Activated CD8-positive, alpha-beta memory T cell treated with anti-CD3 and anti-CD28 coated beads, Interleukin-2, amount 50 U/mL, for 1 hour (primary cell): Measurements from ENCODE around the gene FAM135A.

Experiments
- DNase-seq: peaks from one replicate; pipeline ENCODE4 v3.0.0-alpha.2; 2020; ENCODE audit errors: extremely low read depth

Gene FAM135A

DNA sequence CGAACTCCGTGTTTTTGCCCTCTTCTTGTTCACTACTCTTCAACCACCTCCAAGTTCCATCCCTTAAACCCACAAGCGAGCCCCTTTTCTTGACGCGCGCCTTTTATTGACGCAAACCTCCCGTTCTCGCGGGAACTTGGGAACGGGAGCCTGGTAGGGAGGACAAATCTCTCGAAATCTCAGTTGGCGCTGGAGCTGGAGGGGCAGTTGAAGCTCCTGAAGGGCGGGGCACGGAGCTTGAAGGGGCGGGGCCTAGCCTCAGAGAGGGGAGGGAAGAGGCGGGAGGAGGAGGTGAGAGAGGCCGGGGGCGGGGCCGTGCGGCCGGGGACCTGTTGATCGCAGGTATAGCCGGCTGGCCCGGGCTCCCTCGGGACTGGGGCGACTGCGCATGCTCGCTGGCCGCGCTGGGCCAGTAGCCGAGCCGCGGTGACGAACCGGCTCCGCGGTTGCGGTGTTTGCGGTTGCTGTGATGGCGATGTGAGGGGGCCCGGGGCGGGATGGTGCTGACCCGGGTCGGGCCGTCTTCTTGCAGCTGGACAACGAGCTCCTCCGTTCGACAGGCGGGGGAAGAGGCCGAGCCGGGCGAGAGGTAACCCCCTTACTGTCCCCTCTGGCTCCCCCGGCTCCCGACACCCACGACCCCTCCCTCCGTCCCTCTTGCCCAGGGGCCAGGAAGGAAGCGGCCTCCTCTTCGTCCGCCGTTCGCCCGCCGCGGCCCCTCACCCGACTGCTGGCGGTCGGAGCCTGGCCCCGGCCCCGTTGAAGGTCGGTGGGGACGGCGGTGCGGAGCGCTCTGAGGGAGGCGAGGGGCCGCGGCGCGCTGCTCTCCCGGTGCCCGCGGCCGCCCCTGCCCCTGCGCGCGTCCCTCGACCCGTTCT, at the start of gene FAM135A:
Gene FAM135A (plus strand): TSS at position 395 of the 878 bp plus-strand sequence. CDS start 14,835 bp downstream, outside the sequence.
- DNase-seq: peak; percentile 85

DNA sequence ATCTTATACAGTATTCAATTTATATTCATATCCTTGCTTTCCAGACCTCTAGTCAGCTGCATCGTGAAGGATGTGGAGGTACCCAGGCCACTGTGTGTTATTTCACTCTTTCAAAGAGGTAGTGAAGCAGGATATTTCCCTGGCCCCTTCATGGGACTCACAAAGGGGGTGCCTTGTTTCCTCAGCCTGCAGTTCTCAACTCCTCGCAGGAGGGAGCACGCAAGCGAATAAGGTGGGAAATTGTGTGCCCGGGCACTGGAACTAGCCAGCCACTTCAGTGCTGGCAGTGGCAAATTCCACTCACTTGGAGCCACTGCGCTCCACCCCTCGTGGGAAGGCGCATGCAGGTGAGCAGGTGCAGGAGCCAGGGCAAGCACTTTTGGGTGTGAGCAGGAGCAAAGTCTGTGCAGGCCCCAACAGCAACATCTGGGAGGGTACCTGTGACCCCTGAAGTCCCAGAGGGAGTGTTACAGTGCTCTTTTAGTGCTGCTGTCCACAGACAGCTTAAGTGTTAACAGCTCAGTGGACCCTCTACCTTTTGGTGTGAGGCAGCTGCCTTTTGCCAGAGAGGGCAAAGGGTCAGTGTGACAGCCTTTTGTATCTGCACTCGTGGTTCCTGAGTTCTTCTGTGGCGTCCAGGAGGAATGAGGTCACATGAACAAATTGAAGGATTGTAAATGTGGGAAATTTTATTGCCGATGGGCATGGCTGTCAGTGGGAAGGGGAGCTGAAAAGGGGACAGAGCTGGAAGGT, 49.4 kb upstream of the FAM135A start:
- no peak for DNase-seq

DNA sequence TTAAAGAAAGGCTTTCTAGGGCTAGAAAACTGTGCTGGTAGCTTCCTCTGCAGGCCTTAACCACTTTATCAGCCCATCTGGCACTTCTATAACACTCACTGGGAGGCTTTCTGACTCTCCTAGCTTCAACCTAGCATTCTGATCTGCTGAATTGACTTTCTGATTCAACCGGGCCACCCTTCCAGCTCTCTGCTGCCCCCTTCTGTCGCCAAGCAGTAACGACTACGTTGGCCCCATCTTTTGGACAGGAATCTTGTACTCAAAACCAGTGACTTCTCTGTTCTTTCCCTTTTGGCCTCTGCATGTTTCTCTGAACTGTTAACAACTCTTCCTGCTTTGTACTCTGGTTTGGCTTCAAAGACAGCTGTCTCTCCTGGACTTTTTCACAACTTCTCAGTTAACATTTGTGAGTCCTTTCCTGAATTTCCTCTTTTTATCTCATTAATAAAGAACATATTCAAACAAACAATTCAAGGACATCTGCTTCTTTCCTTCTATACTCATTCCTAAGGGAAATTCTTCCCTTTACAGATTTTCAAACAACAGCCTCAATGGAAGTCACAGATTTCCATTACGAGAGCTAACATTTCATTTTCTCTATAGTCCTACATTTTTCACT, 43.9 kb upstream of the FAM135A start:
- no peak for DNase-seq

DNA sequence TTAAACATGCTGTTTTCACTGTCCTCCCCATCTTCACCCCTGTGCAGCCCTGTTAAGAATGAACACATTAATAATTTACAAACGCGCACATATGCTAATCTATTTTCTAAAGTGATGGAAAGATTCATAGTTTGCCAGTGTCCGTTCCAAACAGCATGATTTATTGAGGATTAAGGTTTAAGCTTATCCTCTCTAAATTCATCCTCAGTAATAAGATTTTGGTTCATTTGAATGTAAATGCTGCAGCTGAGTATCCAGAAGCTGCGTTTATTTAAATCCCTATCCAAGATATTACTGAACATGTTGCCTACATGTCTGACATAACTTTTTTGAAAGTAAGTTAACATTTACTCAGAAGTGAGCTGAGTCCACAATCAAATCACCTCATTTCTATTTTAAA, 42.8 kb upstream of the FAM135A start:
- DNase-seq: no peak

DNA sequence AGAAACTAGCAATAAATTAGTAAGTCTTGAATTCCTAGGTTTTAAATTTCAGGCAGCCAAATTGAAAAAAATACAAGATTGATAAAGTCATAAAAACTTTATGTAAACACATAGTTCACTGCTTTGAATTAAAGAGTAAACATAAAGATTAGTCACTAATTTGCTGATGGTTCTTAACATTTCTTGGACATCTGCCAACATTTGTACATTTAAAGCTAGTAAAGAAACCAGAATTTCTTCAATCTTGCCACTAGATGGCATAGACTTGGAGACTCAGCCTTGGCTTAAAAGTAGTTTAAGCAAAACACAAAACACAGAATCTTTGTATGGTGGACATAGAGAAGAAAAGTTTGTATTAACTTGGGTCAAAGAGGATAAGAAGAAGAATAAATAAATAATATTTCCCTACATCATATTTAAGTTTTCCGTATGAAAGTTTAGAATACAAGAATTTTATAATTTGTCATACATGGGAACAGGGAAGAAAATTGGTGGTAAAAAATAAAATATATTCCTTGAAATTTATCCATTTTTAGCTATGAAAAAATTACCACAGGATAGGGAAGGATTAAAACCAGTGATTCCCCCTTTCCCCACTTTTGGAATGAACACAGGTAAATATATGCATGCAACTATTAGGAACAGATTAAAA, 41.7 kb upstream of the FAM135A start:
- DNase-seq: no peak

DNA sequence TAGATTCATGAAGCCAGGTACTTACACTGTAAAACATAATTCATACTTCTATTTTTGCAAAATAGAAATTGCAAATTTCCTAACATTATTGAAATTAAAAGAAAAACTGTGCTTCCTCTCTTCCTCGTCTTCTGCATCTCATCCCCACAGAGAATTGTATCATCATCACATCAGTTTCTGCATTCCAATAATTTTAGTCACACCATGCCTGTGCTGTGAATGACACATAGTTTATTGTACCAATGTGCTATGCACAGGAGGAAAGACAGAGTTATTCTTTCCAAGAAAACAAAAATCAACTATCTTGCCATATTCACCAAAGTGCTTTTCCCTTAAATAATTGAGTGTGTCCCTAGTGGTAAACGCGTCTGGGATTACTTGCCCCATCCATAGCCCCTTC, 38.1 kb upstream of the FAM135A start:
- no peak for DNase-seq

DNA sequence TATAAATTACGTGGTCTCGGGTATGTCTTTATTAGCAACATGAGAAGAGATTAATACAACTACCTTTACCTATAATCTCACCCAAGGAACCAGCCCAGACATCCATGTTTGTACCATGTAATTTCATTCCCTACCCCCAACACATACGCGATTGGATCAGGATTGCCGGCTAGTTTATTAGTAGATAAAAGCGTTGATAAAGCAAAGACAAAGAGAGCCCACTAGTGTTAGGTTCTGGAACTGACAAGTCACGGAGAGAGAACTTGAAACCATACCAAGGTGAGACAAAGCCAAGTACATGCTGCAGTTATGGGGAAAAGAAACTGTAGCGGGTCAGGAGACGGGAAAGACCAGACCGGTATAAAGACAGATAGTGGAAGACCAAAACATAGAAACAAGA, 37.4 kb upstream of the FAM135A start:
- DNase-seq: no peak

DNA sequence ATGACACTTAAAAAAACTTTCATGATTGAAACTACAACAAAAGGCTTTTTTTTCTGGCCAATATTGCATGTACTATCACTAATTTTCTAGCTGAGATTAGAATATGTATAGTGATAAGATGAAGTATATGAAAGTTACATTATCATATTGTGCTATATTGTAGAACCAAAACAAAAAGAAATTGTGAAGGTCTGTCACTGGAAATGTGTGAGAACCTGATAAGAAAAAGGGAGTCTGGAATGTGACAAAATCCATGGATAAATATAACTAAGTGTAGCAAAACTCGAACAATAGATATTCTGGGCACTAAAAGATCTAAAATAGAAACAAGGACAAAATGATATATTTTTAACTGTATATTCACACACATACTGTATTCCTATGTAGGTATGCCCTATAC, 36.7 kb upstream of the FAM135A start:
- DNase-seq: no peak

DNA sequence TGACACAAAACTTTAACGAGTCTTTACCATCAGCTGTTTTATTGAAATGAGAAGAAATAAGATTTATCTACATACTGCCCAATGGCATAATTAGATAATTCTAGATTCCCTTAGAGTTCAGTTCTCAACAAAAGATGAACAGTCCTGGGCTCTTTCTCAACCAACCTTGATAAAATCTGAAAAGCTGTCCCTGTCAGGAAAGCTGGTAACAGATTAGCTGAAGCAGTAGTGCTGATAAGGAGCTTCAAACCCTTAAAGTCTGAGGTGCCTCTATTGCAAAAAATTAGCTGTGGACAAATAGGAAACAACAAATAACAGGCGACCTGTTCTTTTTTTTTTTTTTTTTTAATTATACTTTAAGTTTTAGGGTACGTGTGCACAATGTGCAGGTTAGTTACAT, 35.9 kb upstream of the FAM135A start:
- DNase-seq: no peak

DNA sequence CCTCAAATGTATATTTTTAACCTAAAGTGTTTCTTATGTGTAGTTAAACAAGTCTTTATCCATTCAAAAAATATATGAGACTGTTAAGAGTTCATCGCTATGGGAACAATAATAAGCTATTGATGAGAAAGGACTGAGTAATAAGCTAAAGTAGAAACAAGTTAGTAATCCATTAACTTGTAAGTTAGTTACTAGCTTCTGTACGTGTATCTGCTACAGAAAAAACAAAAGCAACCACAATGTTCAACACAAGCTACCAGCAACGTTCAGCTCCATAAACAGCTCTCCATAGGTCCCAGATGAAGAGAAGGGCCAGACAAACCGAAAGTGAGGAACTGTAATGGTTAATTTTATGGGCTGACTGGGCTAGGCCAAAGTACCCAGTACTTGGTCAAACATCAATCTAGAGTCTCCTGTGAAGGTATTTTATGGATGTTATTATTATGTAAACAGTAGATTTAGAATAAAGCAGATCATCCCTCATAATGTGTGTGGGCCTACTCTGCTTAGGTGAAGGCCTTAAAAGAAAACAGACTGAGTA, 33.8 kb upstream of the FAM135A start:
- no peak for DNase-seq

DNA sequence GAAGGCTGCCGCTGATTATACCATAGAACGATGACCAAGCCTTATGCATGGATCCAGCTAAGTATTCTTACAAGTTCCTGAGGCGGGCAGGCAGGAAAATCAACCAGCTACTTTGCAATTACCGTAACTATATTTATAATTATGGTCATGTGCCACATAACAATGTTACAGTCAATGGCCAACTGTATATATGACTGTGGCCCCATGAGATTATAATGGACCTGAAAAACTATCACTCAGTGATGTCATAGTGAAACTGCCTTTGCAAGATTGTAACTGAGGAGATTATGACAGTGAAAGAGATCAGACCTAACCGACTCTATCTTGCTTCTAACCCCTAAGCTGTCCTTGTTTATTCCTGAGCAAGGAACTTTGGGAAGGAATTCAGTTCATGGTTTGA, 33.1 kb upstream of the FAM135A start:
- no peak for DNase-seq

DNA sequence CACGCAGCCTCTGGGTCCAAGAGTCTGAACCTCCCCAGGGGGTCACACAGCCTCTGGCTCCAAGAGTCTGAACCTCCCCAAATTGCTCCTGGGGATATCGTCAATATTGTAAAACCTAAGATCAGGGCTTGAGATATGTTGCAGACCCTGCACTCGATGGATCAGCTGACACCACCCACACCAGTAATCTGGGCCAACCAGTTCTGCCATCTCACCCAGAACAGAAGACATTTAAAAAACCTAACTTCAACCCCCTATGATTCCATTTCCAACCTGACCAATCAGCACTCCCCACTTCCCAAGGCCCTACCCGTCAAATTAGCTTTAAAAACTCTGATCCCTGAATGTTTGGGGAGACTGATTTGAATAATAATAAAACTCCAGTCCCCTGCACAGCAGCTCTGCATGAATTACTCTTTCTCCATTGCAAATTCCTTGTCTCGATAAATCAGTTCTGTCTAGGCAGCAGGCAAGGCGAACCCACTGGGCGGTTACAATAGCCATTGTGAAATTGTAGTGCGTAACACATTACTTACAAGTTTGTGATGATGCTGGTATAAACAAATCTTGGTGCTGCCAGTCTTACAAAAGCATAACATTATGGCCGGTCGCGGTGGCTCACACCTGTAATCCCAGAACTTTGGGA, 32.4 kb upstream of the FAM135A start:
- no peak for DNase-seq

DNA sequence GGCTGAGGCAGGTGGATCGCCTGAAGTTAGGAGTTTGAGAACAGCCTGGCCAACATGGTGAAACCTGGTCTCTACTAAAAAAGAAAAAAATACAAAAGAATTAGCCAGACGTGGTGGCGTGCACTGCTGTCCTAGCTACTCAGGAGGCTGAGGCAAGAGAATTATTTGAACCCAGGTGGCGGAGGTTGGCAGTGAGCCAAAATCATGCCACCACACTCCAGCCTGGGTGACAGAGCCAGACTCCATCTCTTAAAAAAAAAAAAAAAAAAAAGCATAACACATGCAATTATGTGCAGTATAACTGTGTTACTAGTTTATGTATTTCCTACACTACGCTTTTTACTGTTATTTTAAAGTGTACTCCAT, 31.9 kb upstream of the FAM135A start:
- DNase-seq: no peak

DNA sequence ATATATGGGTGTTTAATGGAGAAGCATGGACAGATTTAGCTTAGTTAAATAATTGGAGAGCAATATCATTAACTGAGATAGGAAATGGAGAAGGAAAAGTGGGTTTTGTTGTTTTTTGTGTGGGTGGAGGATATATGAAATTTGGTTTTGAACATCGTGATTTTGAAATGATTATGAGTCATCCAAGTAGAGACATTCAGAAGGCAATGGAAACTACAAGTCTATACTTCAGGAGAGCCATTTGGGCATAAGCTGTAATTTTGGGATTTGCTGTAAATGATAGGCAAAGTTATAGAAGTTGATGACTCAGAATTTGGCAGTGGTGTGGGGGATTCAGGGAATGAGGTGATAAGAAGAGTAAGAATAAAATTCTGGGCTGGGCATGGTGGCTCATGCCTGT, 27.4 kb upstream of the FAM135A start:
- DNase-seq: no peak

DNA sequence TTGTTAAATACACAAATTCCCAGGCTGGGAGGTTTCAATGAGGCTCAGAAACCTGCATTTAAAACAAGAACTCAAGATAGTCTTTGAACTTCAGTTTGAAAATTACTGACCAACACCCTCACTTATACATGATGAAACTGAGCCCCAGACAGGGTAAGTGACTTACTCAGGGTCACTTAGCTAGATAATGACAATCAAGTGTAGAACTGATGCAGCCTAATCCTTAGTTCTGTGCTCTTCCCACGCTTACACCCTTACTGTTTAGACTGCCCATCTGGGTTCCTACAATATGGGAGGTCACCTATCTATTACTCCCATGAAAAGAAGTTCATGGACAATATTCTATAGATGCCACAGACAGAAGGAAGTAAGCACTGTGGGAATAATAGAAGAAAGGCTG, 24.5 kb upstream of the FAM135A start:
- no peak for DNase-seq

DNA sequence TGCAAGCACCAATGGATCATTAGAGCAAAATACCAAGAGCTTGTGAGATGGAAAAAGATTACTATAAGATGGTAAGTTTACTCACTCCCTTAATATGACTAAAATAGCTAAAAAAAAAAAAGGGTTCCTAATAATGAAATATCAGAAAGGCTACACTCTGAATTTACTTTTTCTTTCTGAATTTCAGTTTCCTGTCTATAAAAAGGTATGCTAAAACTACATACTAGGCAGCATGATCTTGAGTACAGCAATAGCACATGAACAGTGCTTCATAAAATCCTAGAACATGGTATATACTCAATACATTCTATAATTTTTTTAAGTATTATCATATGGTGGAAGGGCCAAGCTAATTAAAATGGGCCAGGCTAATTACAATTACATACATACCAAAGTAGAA, 24.0 kb upstream of the FAM135A start:
- DNase-seq: no peak

DNA sequence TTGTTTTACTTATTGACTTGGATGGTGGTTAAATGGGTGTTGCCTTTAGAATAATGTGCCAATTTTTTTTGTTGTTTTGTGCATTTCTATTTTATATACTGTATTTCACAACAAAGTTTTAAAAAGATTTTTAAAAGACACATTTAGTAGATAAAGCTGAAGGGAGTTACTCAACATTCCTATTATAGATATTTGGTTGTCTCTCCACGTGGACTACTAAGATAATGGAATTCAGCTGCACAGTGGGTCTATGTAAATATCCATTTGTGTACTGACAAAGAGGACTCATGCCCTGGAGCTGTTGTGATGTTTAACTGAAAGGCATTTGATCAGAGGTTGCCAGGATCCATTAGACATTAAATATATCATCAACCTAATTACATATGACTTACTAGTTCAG, 23.2 kb upstream of the FAM135A start:
- no peak for DNase-seq

DNA sequence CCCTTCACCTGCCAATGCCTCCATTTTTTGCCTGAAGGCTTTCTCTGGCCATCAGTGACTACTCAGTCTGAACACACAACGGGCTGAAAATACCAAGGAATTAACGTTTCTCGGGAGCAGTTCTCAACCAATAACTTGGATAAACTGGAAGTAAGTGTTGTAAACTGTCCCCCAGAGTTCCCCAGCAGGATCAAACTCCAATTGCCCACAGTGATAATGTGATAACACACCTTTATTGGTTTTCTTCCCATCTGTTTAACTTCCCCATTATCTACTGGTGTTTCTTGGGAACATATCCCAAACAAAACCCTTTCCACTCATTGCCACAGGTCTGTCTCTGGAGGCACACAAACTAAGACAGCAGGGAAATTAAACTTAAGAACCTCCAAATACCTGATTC, 21.8 kb upstream of the FAM135A start:
- DNase-seq: no peak

DNA sequence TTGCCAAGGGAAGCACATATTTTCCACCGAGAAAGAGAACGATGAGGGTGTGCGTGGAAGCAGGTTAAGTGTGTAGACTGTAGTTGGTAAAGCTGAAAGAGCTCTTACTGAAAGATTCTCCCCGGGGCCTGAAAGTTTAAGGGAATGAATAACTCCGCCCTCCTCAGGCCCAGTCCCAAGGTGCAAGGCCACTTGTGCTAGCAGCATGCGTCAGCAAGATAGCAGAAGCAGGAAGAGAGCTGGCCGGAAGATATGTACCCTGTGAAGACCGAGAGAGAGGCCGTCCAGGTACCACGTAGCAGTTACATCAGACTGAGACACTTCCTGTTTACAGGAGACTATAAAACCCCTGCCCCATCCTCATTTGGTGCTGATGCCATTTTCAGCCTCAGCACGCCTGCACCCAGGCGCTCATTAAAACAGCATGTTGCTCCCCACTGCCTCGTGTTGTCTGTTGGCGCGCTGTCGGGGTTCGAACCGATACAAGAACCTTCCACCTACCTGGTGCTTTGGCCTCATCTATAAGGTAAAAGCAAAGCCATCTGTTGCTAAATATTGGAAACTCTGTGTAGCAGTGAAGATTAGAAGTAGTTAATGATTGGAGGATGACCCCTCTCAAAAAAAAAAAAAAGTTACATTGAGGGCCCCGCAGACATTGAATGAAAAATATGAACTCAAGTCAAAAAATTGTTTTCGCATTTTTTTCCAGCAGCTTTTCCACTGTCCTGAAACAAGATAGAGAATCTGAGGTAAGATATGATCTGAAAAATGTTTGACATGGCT, 18.6 kb upstream of the FAM135A start:
- DNase-seq: no peak

DNA sequence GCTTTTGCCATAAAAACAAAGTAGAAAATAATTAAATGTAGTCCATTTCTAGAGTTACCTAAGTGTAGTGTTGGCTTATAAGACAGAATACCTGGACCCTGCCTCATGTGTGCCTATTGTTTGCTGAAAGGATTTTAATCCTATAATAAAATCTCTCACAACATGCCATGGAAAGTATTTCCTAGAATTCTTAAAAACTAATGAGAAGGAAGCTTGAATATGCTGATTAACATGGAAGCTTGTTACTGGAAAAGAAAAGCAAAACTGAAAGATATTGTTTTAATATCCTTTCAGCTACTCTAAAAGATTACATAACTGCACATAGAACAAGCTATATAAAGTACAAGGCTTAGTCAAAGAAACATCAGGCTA, 18.0 kb upstream of the FAM135A start:
- no peak for DNase-seq

DNA sequence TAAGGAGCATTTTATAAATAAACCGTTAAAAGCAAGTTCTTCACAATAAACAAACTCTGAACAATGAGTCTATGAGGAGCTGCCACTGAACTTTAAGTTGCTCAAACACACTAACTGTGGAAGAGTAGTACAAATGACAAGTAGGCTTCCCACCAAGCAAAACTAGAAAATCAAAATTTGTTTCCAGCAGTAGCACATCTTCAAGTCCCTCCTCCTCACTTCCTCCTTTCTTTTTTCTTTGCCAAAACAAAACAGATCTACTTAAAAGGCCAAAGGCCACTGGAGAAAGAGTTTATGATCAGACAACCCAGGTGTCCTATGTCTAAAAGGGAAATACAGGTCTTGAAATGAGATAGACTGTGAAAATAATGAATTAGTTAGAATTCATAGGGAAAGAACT, 17.1 kb upstream of the FAM135A start:
- no peak for DNase-seq
